HG03139 (cell line): Measurements from ENCODE around the gene GLTPD2.

Experiments used
- ATAC-seq: cut with Tn5 transposase; IDR thresholded peaks from one replicate; pipeline ENCODE4 v1.9.1; 2021; ENCODE audit not compliant: unreplicated experiment

The GLTPD2 gene

GRCh38 chr17:4771519-4772234 is 17.1 kb upstream of the GLTPD2 start, which contains the start of gene TM4SF5:
TSS of gene TM4SF5 (plus strand) at chr17:4771886. CDS start at chr17:4771923, 37 bp downstream.
- no peak for ATAC-seq

- ATAC-seq: no peak
Observed at GRCh38 chr17:4772235-4772613, 16.5 kb upstream of the GLTPD2 start.

- no peak for ATAC-seq
Observed at GRCh38 chr17:4777969-4778760, 10.6 kb upstream of the GLTPD2 start.

GRCh38 chr17:4780325-4780955 is 8.3 kb upstream of the GLTPD2 start:
- no peak for ATAC-seq

GRCh38 chr17:4782652-4783051 is 6.1 kb upstream of the GLTPD2 start:
- no peak for ATAC-seq

GRCh38 chr17:4785311-4786105 is 3.3 kb upstream of the GLTPD2 start:
- ATAC-seq: no peak

GRCh38 chr17:4786106-4786511 is 2.7 kb upstream of the GLTPD2 start, which contains the start of gene VMO1:
TSS of gene VMO1 (minus strand) at chr17:4786364. CDS start at chr17:4786352, 12 bp downstream.
- ATAC-seq: no peak

- no peak for ATAC-seq
Observed at GRCh38 chr17:4786516-4786915, 2.2 kb upstream of the GLTPD2 start.

- ATAC-seq: no peak
Observed at GRCh38 chr17:4788159-4788806, 481 bp upstream of the GLTPD2 start.

GRCh38 chr17:4789701-4789950 is 862 bp downstream of the GLTPD2 start:
- no peak for ATAC-seq

GRCh38 chr17:4789951-4790704 is 1.4 kb downstream of the GLTPD2 start:
- ATAC-seq: peak; percentile 81

GRCh38 chr17:4790705-4791088 is 1.9 kb downstream of the GLTPD2 start:
- ATAC-seq: no peak

- ATAC-seq: no peak
Observed at GRCh38 chr17:4795168-4795567, 6.4 kb downstream of the GLTPD2 start.

GRCh38 chr17:4796552-4796920 is 7.8 kb downstream of the GLTPD2 start:
- no peak for ATAC-seq

GRCh38 chr17:4800462-4801196 is 11.9 kb downstream of the GLTPD2 start:
- no peak for ATAC-seq

- ATAC-seq: no peak
Observed at GRCh38 chr17:4802228-4802627, 13.5 kb downstream of the GLTPD2 start, which contains the start of gene C17orf114. TSS of gene C17orf114 (minus strand) at chr17:4802328.

- no peak for ATAC-seq
Observed at GRCh38 chr17:4806456-4806776, 17.7 kb downstream of the GLTPD2 start.

- peak; percentile 74 for ATAC-seq
Observed at GRCh38 chr17:4806777-4807604, 18.2 kb downstream of the GLTPD2 start, which contains the start of gene PLD2. TSS of gene PLD2 (plus strand) at chr17:4807152. CDS start at chr17:4807773, 621 bp downstream.
